HEK293 (cell line): Measurements from ENCODE around the gene CR1.
A peak's percentile ranks its signal among the peaks of the same experiment; 100 is the strongest.

Experiments used
- ELK4 ChIP-seq: IDR thresholded peaks from 2 replicates; pipeline ENCODE4 v1.6.1; 2011; ENCODE audit warnings: mild to moderate bottlenecking, low read depth, low read length, borderline replicate concordance
- GLIS1 ChIP-seq: fragments of 450-650 bp; formaldehyde crosslinking; IDR thresholded peaks from 2 replicates; pipeline ENCODE4 v1.5.1; 2016; ENCODE audit warnings: missing biosample characterization, missing genetic modification characterization
- PRDM1 ChIP-seq: fragments of 450-650 bp; formaldehyde crosslinking; IDR thresholded peaks from 2 replicates; pipeline ENCODE4; 2016; ENCODE audit warnings: missing biosample characterization, missing genetic modification characterization
- PRDM6 ChIP-seq: fragments of 450-650 bp; formaldehyde crosslinking; IDR thresholded peaks from 2 replicates; pipeline ENCODE4 v1.5.1; 2017; ENCODE audit warnings: missing biosample characterization, missing genetic modification characterization
- SCRT1 ChIP-seq: fragments of 450-650 bp; formaldehyde crosslinking; IDR thresholded peaks from 2 replicates; pipeline ENCODE4 v1.5.1; 2016; ENCODE audit warnings: missing biosample characterization, missing genetic modification characterization, borderline replicate concordance
- TRIM28 ChIP-seq: IDR thresholded peaks from 2 replicates; pipeline ENCODE4 v1.6.1; 2011; ENCODE audit warnings: low read length, control low read depth, borderline replicate concordance
- TSHZ1 ChIP-seq: fragments of 450-650 bp; formaldehyde crosslinking; IDR thresholded peaks from 2 replicates; pipeline ENCODE4 v1.5.1; 2016; ENCODE audit warnings: missing biosample characterization, missing genetic modification characterization, borderline replicate concordance
- ZBTB10 ChIP-seq: fragments of 450-650 bp; formaldehyde crosslinking; IDR thresholded peaks from 2 replicates; pipeline ENCODE4 v1.5.1; 2016; ENCODE audit warnings: missing biosample characterization, missing genetic modification characterization
- ZNF155 ChIP-seq: fragments of 450-650 bp; formaldehyde crosslinking; IDR thresholded peaks from 2 replicates; pipeline ENCODE4 v1.5.1; 2016; ENCODE audit warnings: missing biosample characterization, missing genetic modification characterization
- ZNF174 ChIP-seq: fragments of 450-650 bp; formaldehyde crosslinking; IDR thresholded peaks from 2 replicates; pipeline ENCODE4 v1.5.0; 2017; ENCODE audit warnings: missing biosample characterization, mild to moderate bottlenecking, missing genetic modification characterization
- ZNF18 ChIP-seq: fragments of 450-650 bp; formaldehyde crosslinking; IDR thresholded peaks from 2 replicates; pipeline ENCODE4 v1.5.1; 2016; ENCODE audit warnings: missing biosample characterization, missing genetic modification characterization
- ZNF19 ChIP-seq: fragments of 450-650 bp; formaldehyde crosslinking; IDR thresholded peaks from 2 replicates; pipeline ENCODE4; 2016; ENCODE audit warnings: missing biosample characterization, missing genetic modification characterization, low read depth
- ZNF202 ChIP-seq: fragments of 450-650 bp; formaldehyde crosslinking; IDR thresholded peaks from 2 replicates; pipeline ENCODE4 v1.5.1; 2016; ENCODE audit warnings: missing biosample characterization, missing genetic modification characterization, borderline replicate concordance
- ZNF223 ChIP-seq: fragments of 450-650 bp; formaldehyde crosslinking; IDR thresholded peaks from 2 replicates; pipeline ENCODE4 v1.5.1; 2016; ENCODE audit warnings: missing biosample characterization, missing genetic modification characterization
- ZNF302 ChIP-seq: fragments of 450-650 bp; formaldehyde crosslinking; IDR thresholded peaks from 2 replicates; pipeline ENCODE4 v1.5.1; 2016; ENCODE audit warnings: missing biosample characterization, missing genetic modification characterization, low read depth
- ZNF335 ChIP-seq: fragments of 450-650 bp; formaldehyde crosslinking; conservative IDR thresholded peaks from 2 replicates; pipeline ENCODE4 v1.5.1; 2016; ENCODE audit warnings: missing biosample characterization, missing genetic modification characterization
- ZNF514 ChIP-seq: fragments of 450-650 bp; formaldehyde crosslinking; IDR thresholded peaks from 2 replicates; pipeline ENCODE4 v1.5.1; 2016; ENCODE audit warnings: missing biosample characterization, missing genetic modification characterization
- ZNF555 ChIP-seq: fragments of 450-650 bp; formaldehyde crosslinking; conservative IDR thresholded peaks from 2 replicates; pipeline ENCODE4 v1.5.1; 2017; ENCODE audit warnings: missing biosample characterization, mild to moderate bottlenecking, missing genetic modification characterization, inconsistent platforms
- ZNF560 ChIP-seq: fragments of 450-650 bp; formaldehyde crosslinking; IDR thresholded peaks from 2 replicates; pipeline ENCODE4 v1.5.1; 2017; ENCODE audit warnings: missing biosample characterization, missing genetic modification characterization, borderline replicate concordance
- ZNF571 ChIP-seq: fragments of 450-650 bp; formaldehyde crosslinking; IDR thresholded peaks from 2 replicates; pipeline ENCODE4 v1.5.0; 2017; ENCODE audit warnings: missing biosample characterization, missing genetic modification characterization
- ZNF623 ChIP-seq: fragments of 450-650 bp; formaldehyde crosslinking; IDR thresholded peaks from 2 replicates; pipeline ENCODE4 v1.5.1; 2016; ENCODE audit warnings: missing biosample characterization, missing genetic modification characterization
- ZNF76 ChIP-seq: fragments of 450-650 bp; formaldehyde crosslinking; IDR thresholded peaks from 2 replicates; pipeline ENCODE4; 2016; ENCODE audit warnings: low read depth, missing biosample characterization, missing genetic modification characterization, borderline replicate concordance
- ZNF776 ChIP-seq: fragments of 450-650 bp; formaldehyde crosslinking; IDR thresholded peaks from 2 replicates; pipeline ENCODE4 v1.5.0; 2017; ENCODE audit warnings: missing biosample characterization, missing genetic modification characterization, borderline replicate concordance
- TF ChIP-seq, protein P1 (sequence below): fragments of 450-650 bp; IDR thresholded peaks from 2 replicates; pipeline ENCODE4 v1.5.1; 2018; ENCODE audit warnings: missing biosample characterization, missing genetic modification characterization
- TF ChIP-seq, protein P2 (sequence below): fragments of 450-650 bp; formaldehyde crosslinking; IDR thresholded peaks from 2 replicates; pipeline ENCODE4 v1.5.1; 2016; ENCODE audit warnings: missing biosample characterization, missing genetic modification characterization

Gene CR1

GRCh38 chr1:207454046-207454964 lies 41.7 kb upstream of the CR1 start, which contains the start of gene CR2 (continued):
- TF ChIP-seq ZBTB10 (tag by site-specific recombination) (peak; percentile 33; the same call in 1 of the 2 replicates), ZNF18 (no peak), ZNF223 (tag by site-specific recombination) (no peak), ZNF174 (tag by site-specific recombination) (no peak), SCRT1 (tag by site-specific recombination) (no peak), ZNF19 (no peak), ZNF155 (tag by site-specific recombination) (no peak), PRDM6 (tag by site-specific recombination) (no peak), ELK4 (no peak), ZNF335 (tag by site-specific recombination) (peak; percentile 97), ZNF76 (tag by site-specific recombination) (no peak), ZNF514 (tag by site-specific recombination) (no peak), ZNF623 (no peak), ZNF776 (tag by site-specific recombination) (no peak), ZNF202 (tag by site-specific recombination) (no peak), ZNF555 (no peak), TSHZ1 (no peak), TRIM28 (no peak), PRDM1 (tag by site-specific recombination) (peak; percentile 24; the same call in 1 of the 2 replicates), ZNF571 (no peak), ZNF302 (tag by site-specific recombination) (no peak), GLIS1 (peak; percentile 97), ZNF560 (tag by site-specific recombination) (no peak)
- TF ChIP-seq, protein P1, sequence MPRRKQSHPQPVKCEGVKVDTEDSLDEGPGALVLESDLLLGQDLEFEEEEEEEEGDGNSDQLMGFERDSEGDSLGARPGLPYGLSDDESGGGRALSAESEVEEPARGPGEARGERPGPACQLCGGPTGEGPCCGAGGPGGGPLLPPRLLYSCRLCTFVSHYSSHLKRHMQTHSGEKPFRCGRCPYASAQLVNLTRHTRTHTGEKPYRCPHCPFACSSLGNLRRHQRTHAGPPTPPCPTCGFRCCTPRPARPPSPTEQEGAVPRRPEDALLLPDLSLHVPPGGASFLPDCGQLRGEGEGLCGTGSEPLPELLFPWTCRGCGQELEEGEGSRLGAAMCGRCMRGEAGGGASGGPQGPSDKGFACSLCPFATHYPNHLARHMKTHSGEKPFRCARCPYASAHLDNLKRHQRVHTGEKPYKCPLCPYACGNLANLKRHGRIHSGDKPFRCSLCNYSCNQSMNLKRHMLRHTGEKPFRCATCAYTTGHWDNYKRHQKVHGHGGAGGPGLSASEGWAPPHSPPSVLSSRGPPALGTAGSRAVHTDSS (tag by site-specific recombination): no peak
- TF ChIP-seq, protein P2, sequence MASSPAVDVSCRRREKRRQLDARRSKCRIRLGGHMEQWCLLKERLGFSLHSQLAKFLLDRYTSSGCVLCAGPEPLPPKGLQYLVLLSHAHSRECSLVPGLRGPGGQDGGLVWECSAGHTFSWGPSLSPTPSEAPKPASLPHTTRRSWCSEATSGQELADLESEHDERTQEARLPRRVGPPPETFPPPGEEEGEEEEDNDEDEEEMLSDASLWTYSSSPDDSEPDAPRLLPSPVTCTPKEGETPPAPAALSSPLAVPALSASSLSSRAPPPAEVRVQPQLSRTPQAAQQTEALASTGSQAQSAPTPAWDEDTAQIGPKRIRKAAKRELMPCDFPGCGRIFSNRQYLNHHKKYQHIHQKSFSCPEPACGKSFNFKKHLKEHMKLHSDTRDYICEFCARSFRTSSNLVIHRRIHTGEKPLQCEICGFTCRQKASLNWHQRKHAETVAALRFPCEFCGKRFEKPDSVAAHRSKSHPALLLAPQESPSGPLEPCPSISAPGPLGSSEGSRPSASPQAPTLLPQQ (tag by site-specific recombination): peak; percentile 75; the same call in 1 of the 2 replicates
